KMS-11 (cell line): ENCODE data around the gene ATG101.

Source experiments
- H2AFZ ChIP-seq: fragments of 200-600 bp; sonication (generic); 2 replicates; pipeline ENCODE4 v1.6.1; 2016; ENCODE audit warnings: antibody characterized with exemption, mixed run types, low read depth
- H3K27ac ChIP-seq: fragments of 200-600 bp; sonication (generic); 2 replicates; pipeline ENCODE4 v1.6.1; 2016; ENCODE audit warnings: mild to moderate bottlenecking, mixed run types
- H3K27me3 ChIP-seq: fragments of 200-600 bp; sonication (generic); 2 replicates; pipeline ENCODE4 v1.6.1; 2017; ENCODE audit warnings: mild to moderate bottlenecking, low read depth, mixed run types, moderate library complexity; ENCODE audit not compliant: insufficient read depth
- H3K36me3 ChIP-seq: fragments of 200-600 bp; sonication (generic); 2 replicates; pipeline ENCODE4 v1.6.1; 2017; ENCODE audit warnings: mild to moderate bottlenecking, mixed run types; ENCODE audit not compliant: insufficient read depth
- H3K4me1 ChIP-seq: fragments of 200-600 bp; sonication (generic); 2 replicates; pipeline ENCODE4 v1.6.1; 2016; ENCODE audit warnings: mild to moderate bottlenecking, low read depth, mixed run types; ENCODE audit not compliant: poor library complexity, severe bottlenecking
- H3K4me2 ChIP-seq: fragments of 200-600 bp; sonication (generic); 2 replicates; pipeline ENCODE4 v1.7.0; 2016; ENCODE audit warnings: mild to moderate bottlenecking, mixed run types
- H3K4me3 ChIP-seq: fragments of 200-600 bp; sonication (generic); IDR thresholded peaks from 2 replicates; pipeline ENCODE4 v1.6.1; 2017; ENCODE audit warnings: low read depth, low read length, mixed read lengths; ENCODE audit not compliant: insufficient read depth
- H3K79me2 ChIP-seq: fragments of 200-600 bp; sonication (generic); 2 replicates; pipeline ENCODE4 v1.6.1; 2016; ENCODE audit warnings: low read depth, mixed run types; ENCODE audit not compliant: insufficient read depth
- H3K9ac ChIP-seq: fragments of 200-600 bp; sonication (generic); 2 replicates; pipeline ENCODE4 v1.6.1; 2016; ENCODE audit warnings: mild to moderate bottlenecking, mixed run types
- H4K20me1 ChIP-seq: fragments of 200-600 bp; sonication (generic); 2 replicates; pipeline ENCODE4 v1.6.1; 2016; ENCODE audit warnings: mild to moderate bottlenecking, mixed run types; ENCODE audit not compliant: insufficient read depth
- CTCF ChIP-seq: fragments of 200-600 bp; sonication (generic); conservative IDR thresholded peaks from 2 replicates; pipeline ENCODE4 v1.6.1; 2017; ENCODE audit warnings: low read depth, mild to moderate bottlenecking, antibody characterized with exemption, low read length, moderate library complexity, mixed read lengths

ATG101 gene

GRCh38 chr12:52042706-52043385 lies 26.9 kb upstream of the ATG101 start:
- Histone ChIP-seq H3K4me1 (peaks cover 14% of the 10 kb centered on the region), H3K4me2 (no peak overlapping the region)

GRCh38 chr12:52043386-52044212 lies 26.2 kb upstream of the ATG101 start:
- Histone ChIP-seq H3K4me2 (no peak overlapping the region), H2AFZ (no peak overlapping the region), H3K36me3 (no peaks in the 10 kb centered on the region), H4K20me1 (no peaks in the 10 kb centered on the region), H3K4me1 (peaks cover 7% of the 10 kb centered on the region), H3K27me3 (no peaks in the 10 kb centered on the region), H3K4me3 (no peak overlapping the region), H3K9ac (no peak overlapping the region), H3K79me2 (no peaks in the 10 kb centered on the region), H3K27ac (no peak overlapping the region)
- TF ChIP-seq CTCF = no peak

More at GRCh38 chr12:52042706-52043385, 26.9 kb upstream of the ATG101 start:
- no peak overlapping the region for H3K27ac ChIP-seq
- H3K9ac ChIP-seq = no peak overlapping the region
- no peak overlapping the region for H2AFZ ChIP-seq
- H4K20me1 ChIP-seq = no peaks in the 10 kb centered on the region
- TF ChIP-seq CTCF = no peak
- no peaks in the 10 kb centered on the region for H3K27me3 ChIP-seq
- no peak overlapping the region for H3K4me3 ChIP-seq
- no peaks in the 10 kb centered on the region for H3K79me2 ChIP-seq
- no peaks in the 10 kb centered on the region for H3K36me3 ChIP-seq

DNA sequence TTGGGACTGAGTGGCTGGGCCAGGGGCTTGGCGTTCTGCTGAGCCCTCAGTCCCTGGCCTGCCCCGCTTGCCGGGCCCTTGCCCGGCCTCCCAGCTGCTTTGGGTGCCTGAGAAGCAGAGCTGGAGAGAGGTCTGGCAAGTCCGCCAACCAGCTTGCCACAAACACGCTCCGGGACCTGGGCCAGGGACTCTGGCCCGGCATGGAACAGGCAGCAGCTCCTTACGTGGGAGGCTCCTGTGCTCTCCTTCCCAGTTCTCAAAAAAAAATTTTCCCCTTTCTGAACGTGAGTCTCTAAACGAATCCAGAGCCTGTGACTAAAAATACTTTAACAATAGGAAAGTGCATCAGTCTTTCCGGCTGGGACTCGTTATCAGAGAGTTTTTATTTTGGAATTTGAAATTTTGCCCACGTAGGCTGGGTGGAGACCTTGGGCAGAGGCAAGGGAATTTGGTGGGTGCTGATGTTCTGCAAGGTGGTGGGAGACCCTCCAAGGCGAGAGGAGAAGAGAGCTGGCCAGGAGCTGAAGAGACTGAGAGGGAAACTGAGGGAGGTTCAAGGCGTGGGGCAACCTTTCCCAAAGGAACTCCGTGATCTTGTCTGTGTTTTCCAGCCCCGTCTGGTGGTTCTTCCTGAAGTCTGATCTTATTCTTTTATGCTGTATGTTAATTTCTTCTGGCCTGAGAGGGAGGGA lies 25.3 kb upstream of the ATG101 start:
- Histone ChIP-seq H3K79me2 (no peaks in the 10 kb centered on the region), H2AFZ (no peak overlapping the region), H4K20me1 (no peaks in the 10 kb centered on the region), H3K27ac (no peak overlapping the region), H3K4me3 (no peak overlapping the region), H3K4me1 (peaks cover 6% of the 10 kb centered on the region), H3K9ac (no peak overlapping the region), H3K27me3 (no peaks in the 10 kb centered on the region), H3K4me2 (no peak overlapping the region), H3K36me3 (no peaks in the 10 kb centered on the region)
- TF ChIP-seq CTCF = no peak

GRCh38 chr12:52045794-52046199 lies 24.0 kb upstream of the ATG101 start:
- Histone ChIP-seq H4K20me1 (no peaks in the 10 kb centered on the region), H3K36me3 (no peaks in the 10 kb centered on the region), H3K79me2 (no peaks in the 10 kb centered on the region), H3K4me3 (no peak overlapping the region), H3K27ac (no peak overlapping the region), H2AFZ (no peak overlapping the region), H3K27me3 (no peaks in the 10 kb centered on the region), H3K9ac (no peak overlapping the region), H3K4me2 (no peak overlapping the region), H3K4me1 (peaks cover 19% of the 10 kb centered on the region)
- no peak for TF ChIP-seq CTCF
